HCT116 (cell line): ENCODE measurements around the gene NLRC5. TPM values are rescaled to one million over a fixed set of nuclear protein-coding genes. Genes with fewer than 3 reads are reported as not detected.

ENCODE experiments used
- ATAC-seq: fragments of 200-7000 bp; cut with Tn5 transposase; 2 replicates; pipeline ENCODE4 v1.9.1; 2020; ENCODE audit warnings: mild to moderate bottlenecking, moderate library complexity
- BruUV-seq: library from RNA; stranded (reverse); fragments of 400-500 nt; replicated peaks from 2 replicates; lab custom pipeline; 2021; lab: Mats Ljungman, UMichigan
- CTCF ChIA-PET: fragments of 300-600 bp; sonication (Branson Sonifier 250); formaldehyde crosslinking; loops from one replicate; lab custom pipeline; 2021; ENCODE audit warnings: antibody characterized with exemption; lab: Charles Lee
- POLR2A ChIA-PET: fragments of 300-600, 350-600 bp; sonication (Branson Sonifier 250); formaldehyde crosslinking; loops from one replicate; lab custom pipeline; 2021; ENCODE audit warnings: antibody characterized with exemption; lab: Charles Lee
- RAD21 ChIA-PET, 2 experiments: fragments of 300-600 bp; sonication (Branson Sonifier 250); formaldehyde crosslinking; loops; one replicate each; lab custom pipeline; 2023; ENCODE audit warnings: low total read pairs in 2 of 2; ENCODE audit not compliant: uncharacterized antibody in 2 of 2, unreplicated experiment in 2 of 2, low non-redundant PET in 1 of 2; lab: Charles Lee
- DNase-seq: peaks from one replicate; pipeline ENCODE4 v3.0.0-alpha.2; 2010; ENCODE audit warnings: low read depth, low spot score
- H2AFZ ChIP-seq: fragments of 200-600 bp; shearing (Covaris generic), sonication (generic); 2 replicates; pipeline ENCODE4 v1.6.1; 2017; ENCODE audit warnings: low read depth, mixed run types, mixed read lengths, antibody characterized with exemption, low read length; ENCODE audit not compliant: poor library complexity, severe bottlenecking
- H3K27ac ChIP-seq: 2 replicates; pipeline ENCODE4 v1.5.1; 2012; ENCODE audit warnings: low read depth, low read length
- H3K27me3 ChIP-seq: fragments of 200-600 bp; sonication (generic); 2 replicates; pipeline ENCODE4 v1.6.1; 2016; ENCODE audit warnings: mixed run types, low read length, mixed read lengths; ENCODE audit not compliant: insufficient read depth
- H3K36me3 ChIP-seq, 2 experiments: fragments of 200-500 bp in 1 of 2; fragments of 200-600 bp in 1 of 2; sonication (Bioruptor generic) in 1 of 2; sonication (generic) in 1 of 2; 2 replicates each; pipeline versions ENCODE4 v1.5.1 to v1.6.1; 2014 to 2016; ENCODE audit warnings: low read length in 2 of 2, inconsistent platforms in 1 of 2, mixed read lengths in 1 of 2, mixed run types in 1 of 2; ENCODE audit not compliant: insufficient read depth in 2 of 2, control insufficient read depth in 1 of 2
- H3K4me1 ChIP-seq, 2 experiments: fragments of 200-600 bp in 1 of 2; sonication (generic) in 1 of 2; 2 replicates each; pipeline versions ENCODE4 v1.5.1 to v1.6.1; 2012 to 2017; ENCODE audit warnings: low read length in 2 of 2, inconsistent platforms in 1 of 2, mild to moderate bottlenecking in 1 of 2, mixed read lengths in 1 of 2, mixed run types in 1 of 2, moderate library complexity in 1 of 2; ENCODE audit not compliant: insufficient read depth in 2 of 2, control insufficient read depth in 1 of 2
- H3K4me2 ChIP-seq: fragments of 200-600 bp; sonication (generic); 2 replicates; pipeline ENCODE4 v1.6.1; 2017; ENCODE audit warnings: mixed run types, low read length, mixed read lengths
- H3K4me3 ChIP-seq, 2 experiments: fragments of 200-600 bp in 1 of 2; sonication (generic) in 1 of 2; replicated peaks in 1 of 2; 2 replicates each; pipeline ENCODE4 v1.5.1; 2011 to 2016; ENCODE audit warnings: low read length in 2 of 2, control low read depth in 1 of 2, low read depth in 1 of 2, mild to moderate bottlenecking in 1 of 2, mixed read lengths in 1 of 2, mixed run types in 1 of 2
- H3K79me2 ChIP-seq: fragments of 200-600 bp; sonication (generic); 2 replicates; pipeline ENCODE4 v1.6.1; 2017; ENCODE audit warnings: mild to moderate bottlenecking, mixed run types, low read length, moderate library complexity, mixed read lengths; ENCODE audit not compliant: insufficient read depth
- H3K9ac ChIP-seq: fragments of 200-600 bp; sonication (generic); 2 replicates; pipeline ENCODE4 v1.6.1; 2016; ENCODE audit warnings: low read length, mixed read lengths
- H3K9me2 ChIP-seq: fragments of 200-600 bp; sonication (generic), shearing (Covaris generic); 2 replicates; pipeline ENCODE4 v1.6.1; 2017; ENCODE audit warnings: mixed run types, mild to moderate bottlenecking, moderate library complexity; ENCODE audit not compliant: insufficient read depth
- H3K9me3 ChIP-seq, 2 experiments: fragments of 200-500 bp in 1 of 2; fragments of 200-600 bp in 1 of 2; sonication (Bioruptor generic) in 1 of 2; sonication (generic) in 1 of 2; 2 replicates each; pipeline ENCODE4 v1.6.1; 2014 to 2017; ENCODE audit warnings: low read length in 2 of 2, mixed read lengths in 2 of 2, inconsistent platforms in 1 of 2, low read depth in 1 of 2, mild to moderate bottlenecking in 1 of 2, mixed run types in 1 of 2, moderate library complexity in 1 of 2; ENCODE audit not compliant: control insufficient read depth in 1 of 2, insufficient read depth in 1 of 2
- H4K20me1 ChIP-seq: fragments of 200-600 bp; sonication (generic), shearing (Covaris generic); 2 replicates; pipeline ENCODE4 v1.6.1; 2017; ENCODE audit warnings: mixed run types, mild to moderate bottlenecking, moderate library complexity; ENCODE audit not compliant: insufficient read depth
- CBX3 ChIP-seq: IDR thresholded peaks from 2 replicates; pipeline ENCODE4 v1.6.1; 2012; ENCODE audit warnings: low read depth
- CTCF ChIP-seq, 3 experiments: fragments of 200-600 bp in 1 of 3; sonication (generic) in 1 of 3; IDR thresholded peaks in 2 of 3; conservative IDR thresholded peaks in 1 of 3; 2 replicates each; pipeline ENCODE4 v1.5.1; 2012 to 2017; ENCODE audit warnings: low read depth in 2 of 3, low read length in 2 of 3, antibody characterized with exemption in 1 of 3, borderline replicate concordance in 1 of 3, control low read depth in 1 of 3, mild to moderate bottlenecking in 1 of 3, mixed read lengths in 1 of 3, mixed run types in 1 of 3, moderate library complexity in 1 of 3; ENCODE audit not compliant: insufficient read depth in 1 of 3
- ELF1 ChIP-seq: IDR thresholded peaks from 2 replicates; pipeline ENCODE4 v1.6.1; 2012; ENCODE audit warnings: low read depth, borderline replicate concordance
- JUND ChIP-seq: IDR thresholded peaks from 2 replicates; pipeline ENCODE4 v1.6.1; 2012
- REST ChIP-seq: IDR thresholded peaks from 2 replicates; pipeline ENCODE4 v1.6.1; 2012; ENCODE audit warnings: low read depth
- SIN3A ChIP-seq: IDR thresholded peaks from 2 replicates; pipeline ENCODE4 v1.6.1; 2012; ENCODE audit warnings: low read depth
- SRF ChIP-seq: IDR thresholded peaks from 2 replicates; pipeline ENCODE4 v1.6.1; 2012; ENCODE audit warnings: low read depth
- TCF7L2 ChIP-seq: IDR thresholded peaks from 2 replicates; pipeline ENCODE4 v1.7.0; 2011; ENCODE audit warnings: borderline replicate concordance, inconsistent platforms; ENCODE audit not compliant: insufficient read depth, insufficient read length; ENCODE audit errors: extremely low read depth
- YY1 ChIP-seq: IDR thresholded peaks from 2 replicates; pipeline ENCODE4 v1.6.1; 2011; ENCODE audit warnings: low read length, low read depth, moderate library complexity, mild to moderate bottlenecking; ENCODE audit not compliant: insufficient replicate concordance; ENCODE audit errors: extremely low read depth
- ZNF274 ChIP-seq: fragments of 200-500 bp; sonication (Bioruptor generic); IDR thresholded peaks from 2 replicates; pipeline ENCODE4 v1.6.1; 2014; ENCODE audit warnings: mild to moderate bottlenecking, low read depth, low read length, inconsistent platforms
- intact Hi-C: fragments of 100-400 bp; cut with micrococcal nuclease; formaldehyde crosslinking; loops from 2 replicates; pipeline ENCODE4 v1.10.0; 2022
- total RNA-seq: library from RNA; stranded (reverse); gene quantifications from one replicate; pipeline ENCODE4 v1.2.1, GENCODE V29; 2021; ENCODE audit not compliant: unreplicated experiment
- TF ChIP-seq, protein P1 (sequence below): IDR thresholded peaks from 2 replicates; pipeline ENCODE4 v1.6.1; 2012

The NLRC5 gene
- total RNA-seq, 1 experiment from 2014 or later = 10.4 TPM

DNA sequence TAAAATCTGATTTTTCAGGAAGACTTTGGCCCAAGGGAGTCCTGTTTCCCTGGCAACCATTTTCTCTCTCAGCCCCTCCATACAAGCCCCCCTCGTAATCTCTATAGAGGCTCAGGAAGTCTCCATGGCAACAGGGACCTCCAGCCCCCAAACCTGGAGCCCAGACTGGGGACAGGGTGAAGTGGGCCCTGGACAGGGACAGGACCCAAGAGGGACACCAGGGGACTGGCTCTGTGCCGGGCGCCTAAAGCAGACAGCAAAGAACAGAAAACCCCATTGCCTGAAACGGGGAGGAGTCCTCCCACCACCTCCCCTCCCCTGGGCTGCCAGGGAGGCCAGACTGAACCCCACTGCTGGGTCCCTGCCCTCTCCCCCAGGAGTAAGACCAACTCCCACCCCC, 143.7 kb downstream of the NLRC5 start:
- no peaks in the 10 kb centered on the region for H3K36me3 ChIP-seq
- intact Hi-C loops = no loop called here
- POLR2A ChIA-PET = no interaction called here
- no peak for TF ChIP-seq JUND
- no peak for TF ChIP-seq CTCF (IDR thresholded peaks at IDR 0.05 in 2 of 3, conservative IDR thresholded peaks at IDR 0.05 in 1 of 3; ENCODE audit: borderline replicate concordance in 1 of 3, insufficient read depth in 1 of 3, low read depth in 2 of 3, low read length in 2 of 3)
- TF ChIP-seq TCF7L2 = no peak
- no peak for TF ChIP-seq ZNF274
- no peak for TF ChIP-seq YY1
- TF ChIP-seq, protein P1, sequence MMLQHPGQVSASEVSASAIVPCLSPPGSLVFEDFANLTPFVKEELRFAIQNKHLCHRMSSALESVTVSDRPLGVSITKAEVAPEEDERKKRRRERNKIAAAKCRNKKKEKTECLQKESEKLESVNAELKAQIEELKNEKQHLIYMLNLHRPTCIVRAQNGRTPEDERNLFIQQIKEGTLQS = no peak
- TF ChIP-seq CBX3 = no peak
- no peak for TF ChIP-seq REST
- no peak for TF ChIP-seq SRF
- no peak for TF ChIP-seq ELF1
- no peak for TF ChIP-seq SIN3A
- no peak overlapping the region for H3K27ac ChIP-seq
- RAD21 ChIA-PET = no interaction called here
- no TSS peak for BruUV-seq
- CTCF ChIA-PET = no interaction called here
- H3K9me3 ChIP-seq = no peaks in the 10 kb centered on the region
- no peaks in the 10 kb centered on the region for H3K27me3 ChIP-seq
- H3K4me1 ChIP-seq = no peaks in the 10 kb centered on the region; a peak in 1 of 4 replicates
- no peaks in the 10 kb centered on the region for H3K79me2 ChIP-seq
- no peaks in the 10 kb centered on the region for H3K9me2 ChIP-seq
- no peaks in the 10 kb centered on the region for H4K20me1 ChIP-seq
- DNase-seq (no peak), ATAC-seq (no peak)
- no peak overlapping the region for H3K4me2 ChIP-seq
- H3K4me3 ChIP-seq = no peak overlapping the region
- H3K9ac ChIP-seq = no peak overlapping the region
- no peak overlapping the region for H2AFZ ChIP-seq

Other genes starting within 250 kb of the NLRC5 start
- gene SLC12A3, start 124.3 kb upstream of the NLRC5 start, total RNA-seq = not detected
- gene HERPUD1, start 57.4 kb upstream of the NLRC5 start, total RNA-seq = 113 TPM
- gene CETP, start 27.6 kb upstream of the NLRC5 start, total RNA-seq = not detected
- 31.2 TPM for gene CPNE2, start 103.0 kb downstream of the NLRC5 start, total RNA-seq
- 88.5 TPM for gene PSME3IP1, start 196.5 kb downstream of the NLRC5 start, total RNA-seq
- gene RSPRY1, start 196.8 kb downstream of the NLRC5 start, total RNA-seq = 24.9 TPM